ENCODE results near the gene MACROD2.
"Not testable (repeated sequence)": the region's sequence is repeated elsewhere in the genome, so short reads cannot be mapped to it uniquely, and the experiment has no call there.

Gene MACROD2

GRCh38 chr20:15362849-15363248, 1367.5 kb downstream of the MACROD2 start:
- FAIRE-seq (no peak), DNase-seq (ENCODE audit: insufficient read length, low spot score) (no peak)
- TF ChIP-seq SPI1 (IDR thresholded peaks at IDR 0.05; ENCODE audit: low read depth, low read length) (0 out of 2 replicates have a peak, but pooled peaks have one; percentile 4), POLR2AphosphoS5 (IDR thresholded peaks at IDR 0.05; ENCODE audit: low read depth, low read length) (no peak)

- TF ChIP-seq POLR2A (IDR thresholded peaks at IDR 0.05; ENCODE audit: low read depth, low read length) (no peak), PAX5 (IDR thresholded peaks at IDR 0.05; ENCODE audit: insufficient read depth, low read length, severe bottlenecking) (no peak), POLR2AphosphoS5 (IDR thresholded peaks at IDR 0.05; ENCODE audit: low read depth, low read length) (no peak), SPI1 (IDR thresholded peaks at IDR 0.05; ENCODE audit: low read depth, low read length) (no peak), POU2F2 (IDR thresholded peaks at IDR 0.05; ENCODE audit: low read depth, low read length) (no peak), TAF1 (IDR thresholded peaks at IDR 0.05; ENCODE audit: low read depth, low read length) (no peak)
- FAIRE-seq (no peak), DNase-seq (ENCODE audit: insufficient read length, low spot score) (no peak)
Observed at GRCh38 chr20:15364781-15365180, 1369.5 kb downstream of the MACROD2 start.

- FAIRE-seq (no peak), DNase-seq (ENCODE audit: insufficient read length, low spot score) (no peak)
- TF ChIP-seq PAX5 (IDR thresholded peaks at IDR 0.05; ENCODE audit: insufficient read depth, low read length, severe bottlenecking) (no peak), POLR2AphosphoS5 (IDR thresholded peaks at IDR 0.05; ENCODE audit: low read depth, low read length) (no peak), POU2F2 (IDR thresholded peaks at IDR 0.05; ENCODE audit: low read depth, low read length) (no peak), SPI1 (IDR thresholded peaks at IDR 0.05; ENCODE audit: low read depth, low read length) (no peak), POLR2A (IDR thresholded peaks at IDR 0.05; ENCODE audit: low read depth, low read length) (no peak), TAF1 (IDR thresholded peaks at IDR 0.05; ENCODE audit: low read depth, low read length) (no peak)
Observed at GRCh38 chr20:15370370-15370769, 1375.1 kb downstream of the MACROD2 start.

- no peak for FAIRE-seq
- TF ChIP-seq POLR2A (IDR thresholded peaks at IDR 0.05; ENCODE audit: low read depth, low read length) (no peak), PAX5 (IDR thresholded peaks at IDR 0.05; ENCODE audit: insufficient read depth, low read length, severe bottlenecking) (no peak), POU2F2 (IDR thresholded peaks at IDR 0.05; ENCODE audit: low read depth, low read length) (no peak), TAF1 (IDR thresholded peaks at IDR 0.05; ENCODE audit: low read depth, low read length) (no peak), POLR2AphosphoS5 (IDR thresholded peaks at IDR 0.05; ENCODE audit: low read depth, low read length) (no peak), SPI1 (IDR thresholded peaks at IDR 0.05; ENCODE audit: low read depth, low read length) (no peak)
- DNase-seq (ENCODE audit: insufficient read length, low spot score) = no peak
Observed at GRCh38 chr20:15374682-15375081, 1379.4 kb downstream of the MACROD2 start.

GRCh38 chr20:15375836-15376235, 1380.5 kb downstream of the MACROD2 start:
- FAIRE-seq (no peak), DNase-seq (ENCODE audit: insufficient read length, low spot score) (no peak)
- TF ChIP-seq POU2F2 (IDR thresholded peaks at IDR 0.05; ENCODE audit: low read depth, low read length) (no peak), SPI1 (IDR thresholded peaks at IDR 0.05; ENCODE audit: low read depth, low read length) (no peak), PAX5 (IDR thresholded peaks at IDR 0.05; ENCODE audit: insufficient read depth, low read length, severe bottlenecking) (no peak), POLR2A (IDR thresholded peaks at IDR 0.05; ENCODE audit: low read depth, low read length) (no peak), POLR2AphosphoS5 (IDR thresholded peaks at IDR 0.05; ENCODE audit: low read depth, low read length) (no peak)

- DNase-seq (ENCODE audit: insufficient read length, low spot score); FAIRE-seq: not testable (repeated sequence)
Observed at GRCh38 chr20:15377603-15378002, 1382.3 kb downstream of the MACROD2 start.

- no peak for TF ChIP-seq POU2F2 (IDR thresholded peaks at IDR 0.05; ENCODE audit: low read depth, low read length)
- TF ChIP-seq TAF1 (IDR thresholded peaks at IDR 0.05; ENCODE audit: low read depth, low read length) = no peak
- no peak for TF ChIP-seq SPI1 (IDR thresholded peaks at IDR 0.05; ENCODE audit: low read depth, low read length)
- no peak for TF ChIP-seq PAX5 (IDR thresholded peaks at IDR 0.05; ENCODE audit: insufficient read depth, low read length, severe bottlenecking)
- no peak for TF ChIP-seq POLR2A (IDR thresholded peaks at IDR 0.05; ENCODE audit: low read depth, low read length)
- no peak for TF ChIP-seq POLR2AphosphoS5 (IDR thresholded peaks at IDR 0.05; ENCODE audit: low read depth, low read length)
- no peak for DNase-seq (ENCODE audit: insufficient read length, low spot score)
- no peak for FAIRE-seq
Observed at GRCh38 chr20:15378151-15378550, 1382.8 kb downstream of the MACROD2 start.

DNA sequence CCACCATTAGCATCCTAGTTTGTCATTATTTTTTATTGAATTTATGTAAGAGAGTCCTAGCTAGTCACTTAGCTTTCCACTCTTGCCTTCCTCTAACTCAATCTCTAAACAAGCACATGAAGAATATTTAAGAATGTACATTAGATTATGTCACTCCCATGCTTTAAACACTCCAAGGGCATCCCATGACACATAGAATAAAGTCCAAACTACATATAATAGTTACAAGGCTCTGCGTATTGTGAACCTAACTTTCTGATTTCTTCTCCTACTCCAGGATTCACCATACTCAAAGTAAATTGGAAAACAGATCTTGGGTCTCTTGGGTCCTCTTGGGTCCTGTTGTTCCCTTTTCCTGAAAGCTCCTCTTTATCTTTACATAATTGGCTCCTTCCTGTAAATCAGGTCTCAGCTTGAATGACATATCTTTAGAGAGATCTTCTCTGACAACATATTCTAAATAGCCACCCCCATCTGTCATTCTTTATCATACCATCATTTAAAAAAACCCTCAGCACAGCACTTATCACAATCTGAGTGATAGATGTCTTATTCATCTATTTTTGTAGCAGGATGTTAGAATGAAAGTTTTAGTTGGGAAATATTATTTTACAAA, 1384.5 kb downstream of the MACROD2 start:
- TF ChIP-seq POLR2AphosphoS5 (IDR thresholded peaks at IDR 0.05; ENCODE audit: low read depth, low read length) (no peak), PAX5 (IDR thresholded peaks at IDR 0.05; ENCODE audit: insufficient read depth, low read length, severe bottlenecking) (no peak), POLR2A (IDR thresholded peaks at IDR 0.05; ENCODE audit: low read depth, low read length) (no peak)
- no peak for DNase-seq (ENCODE audit: insufficient read length, low spot score)
- FAIRE-seq = no peak

DNA sequence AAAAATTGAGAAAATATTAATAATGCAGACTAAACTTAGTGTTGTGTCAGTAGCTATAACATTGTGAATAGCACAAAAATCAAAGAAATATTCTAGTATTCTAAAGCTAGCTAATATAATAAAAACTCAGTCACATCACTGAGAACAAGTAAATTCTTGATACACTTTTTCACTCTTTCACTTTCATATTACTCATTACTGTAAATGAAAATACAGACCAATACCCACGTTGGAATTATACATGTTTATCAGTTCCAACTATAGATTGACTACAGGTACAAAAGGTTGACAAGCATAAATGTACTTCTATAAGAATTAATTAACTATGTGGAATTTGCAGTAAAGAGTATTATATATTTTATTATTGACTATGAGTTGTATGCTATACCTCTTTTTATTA, 1385.5 kb downstream of the MACROD2 start:
- TF ChIP-seq POLR2A (IDR thresholded peaks at IDR 0.05; ENCODE audit: low read depth, low read length) (no peak), TAF1 (IDR thresholded peaks at IDR 0.05; ENCODE audit: low read depth, low read length) (no peak), PAX5 (IDR thresholded peaks at IDR 0.05; ENCODE audit: insufficient read depth, low read length, severe bottlenecking) (no peak), POLR2AphosphoS5 (IDR thresholded peaks at IDR 0.05; ENCODE audit: low read depth, low read length) (no peak), POU2F2 (IDR thresholded peaks at IDR 0.05; ENCODE audit: low read depth, low read length) (no peak), SPI1 (IDR thresholded peaks at IDR 0.05; ENCODE audit: low read depth, low read length) (no peak)
- DNase-seq (ENCODE audit: insufficient read length, low spot score) (no peak), FAIRE-seq (no peak)

- TF ChIP-seq POU2F2 (IDR thresholded peaks at IDR 0.05; ENCODE audit: low read depth, low read length) (no peak), TAF1 (IDR thresholded peaks at IDR 0.05; ENCODE audit: low read depth, low read length) (no peak), SPI1 (IDR thresholded peaks at IDR 0.05; ENCODE audit: low read depth, low read length) (no peak), POLR2AphosphoS5 (IDR thresholded peaks at IDR 0.05; ENCODE audit: low read depth, low read length) (no peak), PAX5 (IDR thresholded peaks at IDR 0.05; ENCODE audit: insufficient read depth, low read length, severe bottlenecking) (no peak), POLR2A (IDR thresholded peaks at IDR 0.05; ENCODE audit: low read depth, low read length) (no peak)
- FAIRE-seq (no peak), DNase-seq (ENCODE audit: insufficient read length, low spot score) (no peak)
Observed at GRCh38 chr20:15387228-15387627, 1391.9 kb downstream of the MACROD2 start.
